GM12874 (cell line): ENCODE results near the gene PSME1.

Source experiments
- TF ChIP-seq, protein P1 (sequence below): IDR thresholded peaks from 2 replicates; pipeline ENCODE4 v1.5.1; 2011; ENCODE audit warnings: low read depth, mild to moderate bottlenecking, control low read depth, low read length, moderate library complexity; ENCODE audit not compliant: insufficient read depth

Gene PSME1

DNA sequence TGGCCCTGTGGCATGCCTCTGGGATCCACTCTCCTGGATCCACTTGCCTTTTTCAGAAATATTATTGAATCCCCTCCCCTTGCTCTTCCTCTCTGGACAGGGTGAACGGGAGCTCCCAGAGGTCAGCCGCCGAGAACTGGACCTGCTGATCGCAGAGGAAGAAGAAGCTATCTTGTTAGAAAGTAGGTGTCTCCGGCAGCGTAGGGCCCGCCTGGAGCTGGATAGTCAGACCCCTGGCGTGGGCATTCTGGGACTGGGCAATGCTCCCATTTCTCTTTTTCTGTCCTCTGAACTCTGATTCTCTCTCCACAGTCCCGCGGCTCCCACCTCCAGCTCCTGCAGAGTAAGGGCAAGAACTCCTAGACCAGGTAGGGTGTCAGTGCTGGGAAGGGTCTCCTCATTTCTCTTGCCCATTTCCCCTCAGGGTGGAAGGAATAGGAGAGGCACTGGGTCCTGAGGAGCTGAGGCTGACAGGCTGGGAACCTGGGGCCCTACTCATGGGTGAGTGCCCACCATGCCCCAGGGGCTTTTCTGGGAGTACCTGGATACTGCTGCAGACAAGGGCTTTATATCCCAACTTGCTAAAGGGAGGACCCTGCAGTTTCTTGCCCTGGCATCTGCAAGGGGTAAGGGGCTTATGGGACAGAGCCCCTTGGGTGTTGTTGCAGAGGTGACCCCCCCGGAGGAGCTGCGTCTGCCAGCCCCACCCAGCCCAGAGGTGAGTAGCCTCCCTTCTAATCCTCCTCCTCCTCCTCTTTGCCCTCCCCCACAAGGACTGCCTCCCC lies 41.2 kb downstream of the PSME1 start:
- TF ChIP-seq, protein P1, sequence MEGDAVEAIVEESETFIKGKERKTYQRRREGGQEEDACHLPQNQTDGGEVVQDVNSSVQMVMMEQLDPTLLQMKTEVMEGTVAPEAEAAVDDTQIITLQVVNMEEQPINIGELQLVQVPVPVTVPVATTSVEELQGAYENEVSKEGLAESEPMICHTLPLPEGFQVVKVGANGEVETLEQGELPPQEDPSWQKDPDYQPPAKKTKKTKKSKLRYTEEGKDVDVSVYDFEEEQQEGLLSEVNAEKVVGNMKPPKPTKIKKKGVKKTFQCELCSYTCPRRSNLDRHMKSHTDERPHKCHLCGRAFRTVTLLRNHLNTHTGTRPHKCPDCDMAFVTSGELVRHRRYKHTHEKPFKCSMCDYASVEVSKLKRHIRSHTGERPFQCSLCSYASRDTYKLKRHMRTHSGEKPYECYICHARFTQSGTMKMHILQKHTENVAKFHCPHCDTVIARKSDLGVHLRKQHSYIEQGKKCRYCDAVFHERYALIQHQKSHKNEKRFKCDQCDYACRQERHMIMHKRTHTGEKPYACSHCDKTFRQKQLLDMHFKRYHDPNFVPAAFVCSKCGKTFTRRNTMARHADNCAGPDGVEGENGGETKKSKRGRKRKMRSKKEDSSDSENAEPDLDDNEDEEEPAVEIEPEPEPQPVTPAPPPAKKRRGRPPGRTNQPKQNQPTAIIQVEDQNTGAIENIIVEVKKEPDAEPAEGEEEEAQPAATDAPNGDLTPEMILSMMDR, result no peak

DNA sequence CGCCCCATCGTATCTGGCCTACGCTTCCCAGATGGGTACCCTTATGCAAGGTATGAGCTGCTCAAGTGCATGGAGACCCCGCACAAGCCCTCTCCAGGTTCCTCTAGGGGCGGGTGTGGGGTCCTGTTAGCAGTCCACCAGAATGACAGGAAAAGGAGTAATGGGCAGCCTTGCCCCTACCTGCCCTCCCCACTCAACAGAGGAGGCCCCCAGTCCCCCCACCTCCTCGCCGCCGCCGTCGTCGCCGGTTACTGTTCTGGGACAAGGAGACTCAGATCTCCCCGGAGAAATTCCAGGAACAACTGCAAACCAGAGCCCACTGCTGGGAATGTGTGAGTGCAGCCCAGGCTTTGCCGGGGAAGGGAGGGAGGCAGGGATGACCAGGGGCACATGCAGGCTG lies 41.9 kb downstream of the PSME1 start:
- TF ChIP-seq, protein P1, result no peak

DNA sequence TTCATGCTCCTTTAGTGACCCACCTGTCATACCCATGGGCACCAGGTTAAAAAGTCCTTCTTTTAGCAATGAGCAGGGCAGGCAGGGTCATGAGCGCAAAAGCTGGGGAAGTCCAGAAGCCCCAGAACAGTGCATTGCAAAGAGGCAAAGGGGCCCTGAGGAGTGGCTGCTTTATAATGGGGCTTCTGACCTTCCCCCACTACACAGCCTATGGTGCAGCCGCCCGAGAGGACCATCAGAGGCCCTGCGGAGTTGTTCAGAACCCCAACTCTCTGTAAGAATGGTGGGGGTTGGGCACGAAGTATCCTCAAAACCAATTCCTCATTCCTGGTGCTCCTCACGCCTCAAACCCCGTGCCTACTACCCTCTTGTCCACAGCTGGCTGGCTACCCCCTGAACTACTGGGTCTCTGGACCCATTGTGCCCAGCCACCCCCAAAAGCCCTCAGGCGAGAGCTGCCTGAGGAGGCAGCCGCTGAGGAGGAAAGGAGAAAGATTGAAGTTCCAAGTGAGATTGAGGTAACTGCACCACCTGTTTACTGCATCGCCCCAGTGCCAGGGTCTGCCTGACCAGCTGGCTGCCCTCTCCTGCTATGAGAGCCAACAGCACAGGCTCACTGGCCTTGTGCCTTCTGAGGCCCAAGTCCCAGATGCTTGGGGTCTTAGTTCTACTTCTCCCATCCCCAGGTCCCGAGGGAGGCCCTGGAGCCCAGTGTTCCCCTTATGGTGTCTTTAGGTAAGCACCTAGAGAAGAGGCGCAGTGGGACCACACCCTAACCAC lies 42.6 kb downstream of the PSME1 start:
- TF ChIP-seq, protein P1, result no peak

DNA sequence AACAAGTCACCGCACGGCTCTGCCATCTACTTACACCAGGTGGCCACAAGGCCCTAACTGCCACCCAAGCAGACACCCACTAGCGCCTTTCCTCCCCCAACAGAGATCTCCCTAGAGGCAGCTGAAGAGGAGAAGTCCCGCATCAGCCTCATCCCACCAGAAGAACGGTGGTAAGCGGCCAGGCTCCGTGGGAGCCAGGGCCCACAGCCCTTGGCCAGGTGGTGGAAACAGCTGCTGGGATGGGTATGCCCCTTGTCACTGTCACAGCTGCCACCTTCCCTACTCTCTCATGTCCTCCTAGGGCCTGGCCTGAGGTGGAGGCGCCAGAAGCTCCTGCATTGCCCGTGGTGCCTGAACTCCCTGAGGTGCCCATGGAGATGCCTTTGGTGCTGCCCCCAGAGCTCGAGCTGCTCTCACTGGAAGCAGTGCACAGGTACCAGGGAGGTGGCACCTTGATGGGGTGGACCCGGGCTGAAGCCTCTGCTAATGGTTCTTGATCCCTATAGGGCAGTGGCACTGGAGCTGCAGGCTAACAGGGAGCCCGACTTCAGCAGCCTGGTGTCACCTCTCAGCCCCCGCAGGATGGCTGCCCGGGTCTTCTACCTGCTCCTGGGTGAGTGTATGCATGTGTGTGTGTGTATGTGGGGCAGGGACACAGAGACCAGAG lies 43.4 kb downstream of the PSME1 start:
- TF ChIP-seq, protein P1, result no peak

DNA sequence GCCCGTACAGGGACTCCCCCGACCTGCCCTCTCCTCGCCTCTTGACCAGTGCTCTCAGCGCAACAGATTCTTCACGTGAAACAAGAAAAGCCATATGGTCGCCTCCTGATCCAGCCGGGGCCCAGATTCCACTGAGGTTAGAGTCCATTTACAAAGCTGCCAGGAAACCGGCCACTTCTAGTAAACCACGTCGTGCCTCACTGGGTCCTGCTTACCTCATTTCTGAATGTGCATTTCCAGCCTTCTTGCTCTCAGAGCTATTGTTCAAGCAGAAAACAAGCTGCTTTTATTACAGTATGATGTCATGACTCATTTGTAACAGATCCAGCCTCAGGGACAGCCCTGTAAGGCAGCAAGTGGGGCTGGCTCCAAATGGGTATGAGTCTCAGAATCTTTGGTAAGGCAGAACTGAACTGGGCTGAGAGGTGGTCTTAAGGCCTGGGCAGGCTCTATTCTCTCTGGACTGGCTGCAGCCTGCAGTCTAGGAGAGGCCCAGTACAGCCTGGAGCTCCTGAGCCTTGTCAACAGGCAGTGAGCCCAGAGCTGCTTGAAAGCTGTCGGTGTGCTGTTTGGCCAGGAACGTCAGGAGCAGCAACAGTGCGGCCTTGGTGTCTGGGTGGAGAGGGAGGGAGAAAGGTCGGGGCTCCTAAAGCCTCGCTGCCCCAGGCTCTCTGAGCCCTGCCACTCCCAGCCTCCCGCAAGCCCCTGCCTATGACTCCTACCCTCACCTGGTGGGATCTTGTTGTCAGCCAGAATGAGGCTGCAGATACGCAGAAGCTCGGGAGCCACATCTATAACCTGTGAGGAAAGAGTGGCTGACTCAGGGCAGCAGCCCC lies 44.2 kb downstream of the PSME1 start:
- TF ChIP-seq, protein P1, result no peak

DNA sequence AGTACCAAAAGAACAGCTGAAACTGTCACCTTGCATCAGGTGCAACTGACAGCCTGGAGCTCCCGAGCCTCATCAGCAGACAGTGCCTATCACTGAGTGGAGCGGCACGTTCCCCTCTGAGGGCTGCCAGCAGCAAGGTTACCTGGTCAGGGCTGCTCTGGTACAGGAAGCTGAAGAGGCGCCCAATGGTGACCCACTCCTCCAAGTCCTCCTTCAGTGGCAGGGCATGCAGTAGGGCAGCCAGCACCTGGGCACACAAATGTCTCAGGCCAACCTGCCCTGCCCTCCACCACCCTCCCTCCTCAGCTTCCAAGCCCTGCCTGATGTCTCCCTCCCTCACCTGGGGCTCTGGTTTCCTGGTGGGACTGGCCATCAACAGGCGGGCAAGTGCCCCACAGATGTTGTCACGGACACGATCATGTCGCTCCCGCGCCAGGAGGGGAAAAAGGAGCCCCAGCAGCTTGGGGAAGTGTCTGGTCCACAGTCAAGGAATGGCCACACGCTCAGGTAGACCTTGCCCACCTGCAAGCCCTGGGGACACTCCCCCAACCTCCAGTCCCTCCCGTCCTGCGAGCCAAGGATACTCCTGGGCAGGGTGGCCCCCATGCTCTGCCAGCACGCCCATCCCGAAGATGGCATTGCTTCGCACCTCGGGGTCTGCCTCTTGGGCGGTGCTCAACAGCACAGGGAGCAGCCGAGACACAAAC lies 45.5 kb downstream of the PSME1 start:
- TF ChIP-seq, protein P1, result no peak
